Measurements from ENCODE around the gene FHIP1A. TPM values are rescaled to one million over a fixed set of nuclear protein-coding genes. Genes with fewer than 3 reads are reported as not detected.

FHIP1A gene
- total RNA-seq, 4 donors from 2014 or later, result 34.7 to 143 (median 78.3) TPM

DNA sequence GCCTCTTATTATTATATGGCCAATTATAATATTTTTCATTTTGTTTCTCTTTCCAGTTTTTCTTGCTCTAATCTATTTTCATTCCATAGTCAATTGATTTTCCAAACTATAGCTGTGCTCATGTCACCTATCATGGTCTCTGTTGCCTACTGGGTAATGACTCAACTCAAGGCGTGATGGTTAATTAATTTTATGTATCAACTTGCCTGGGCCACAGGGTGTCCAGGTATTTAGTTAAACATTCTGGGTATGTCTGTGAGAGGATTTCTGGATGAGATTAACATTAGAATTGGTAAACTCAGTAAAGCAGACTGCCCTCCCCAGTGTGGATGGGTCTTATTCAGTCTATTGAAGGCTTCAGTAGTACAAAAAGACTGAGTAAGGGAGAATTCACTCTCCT lies 9.9 kb downstream of the FHIP1A start:
- intact Hi-C loops (cut with DNase I; ENCODE audit: low total_unique reads), result no loop called here
- H3K4me3 ChIP-seq, result no peak overlapping the region
- H3K27me3 ChIP-seq, result no peaks in the 10 kb centered on the region
- H3K4me1 ChIP-seq, result peaks cover 68 to 85% of the 10 kb centered on the region in 2 donors
- peak overlapping the region; percentile 48 to 70 (median 56) for H3K27ac ChIP-seq
- H3K9me3 ChIP-seq, result no peaks in the 10 kb centered on the region
- ATAC-seq (no peak), DNase-seq (no peak)
- TF ChIP-seq POLR2A (IDR thresholded peaks at IDR 0.05), result no peak
- TF ChIP-seq, protein P1, sequence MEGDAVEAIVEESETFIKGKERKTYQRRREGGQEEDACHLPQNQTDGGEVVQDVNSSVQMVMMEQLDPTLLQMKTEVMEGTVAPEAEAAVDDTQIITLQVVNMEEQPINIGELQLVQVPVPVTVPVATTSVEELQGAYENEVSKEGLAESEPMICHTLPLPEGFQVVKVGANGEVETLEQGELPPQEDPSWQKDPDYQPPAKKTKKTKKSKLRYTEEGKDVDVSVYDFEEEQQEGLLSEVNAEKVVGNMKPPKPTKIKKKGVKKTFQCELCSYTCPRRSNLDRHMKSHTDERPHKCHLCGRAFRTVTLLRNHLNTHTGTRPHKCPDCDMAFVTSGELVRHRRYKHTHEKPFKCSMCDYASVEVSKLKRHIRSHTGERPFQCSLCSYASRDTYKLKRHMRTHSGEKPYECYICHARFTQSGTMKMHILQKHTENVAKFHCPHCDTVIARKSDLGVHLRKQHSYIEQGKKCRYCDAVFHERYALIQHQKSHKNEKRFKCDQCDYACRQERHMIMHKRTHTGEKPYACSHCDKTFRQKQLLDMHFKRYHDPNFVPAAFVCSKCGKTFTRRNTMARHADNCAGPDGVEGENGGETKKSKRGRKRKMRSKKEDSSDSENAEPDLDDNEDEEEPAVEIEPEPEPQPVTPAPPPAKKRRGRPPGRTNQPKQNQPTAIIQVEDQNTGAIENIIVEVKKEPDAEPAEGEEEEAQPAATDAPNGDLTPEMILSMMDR (IDR thresholded peaks at IDR 0.05 in 4 of 5, conservative IDR thresholded peaks at IDR 0.05 in 1 of 5), result no peak
- H3K36me3 ChIP-seq, result no peaks in the 10 kb centered on the region
- in situ Hi-C loops (cut with MboI; ENCODE audit: low sequenced_read_pairs in 4 of 4), result loop anchor here in 1 of 4 donors (25.0 kb wide), 1 partner anchor 243 kb away; no protein-coding TSS in a partner anchor

DNA sequence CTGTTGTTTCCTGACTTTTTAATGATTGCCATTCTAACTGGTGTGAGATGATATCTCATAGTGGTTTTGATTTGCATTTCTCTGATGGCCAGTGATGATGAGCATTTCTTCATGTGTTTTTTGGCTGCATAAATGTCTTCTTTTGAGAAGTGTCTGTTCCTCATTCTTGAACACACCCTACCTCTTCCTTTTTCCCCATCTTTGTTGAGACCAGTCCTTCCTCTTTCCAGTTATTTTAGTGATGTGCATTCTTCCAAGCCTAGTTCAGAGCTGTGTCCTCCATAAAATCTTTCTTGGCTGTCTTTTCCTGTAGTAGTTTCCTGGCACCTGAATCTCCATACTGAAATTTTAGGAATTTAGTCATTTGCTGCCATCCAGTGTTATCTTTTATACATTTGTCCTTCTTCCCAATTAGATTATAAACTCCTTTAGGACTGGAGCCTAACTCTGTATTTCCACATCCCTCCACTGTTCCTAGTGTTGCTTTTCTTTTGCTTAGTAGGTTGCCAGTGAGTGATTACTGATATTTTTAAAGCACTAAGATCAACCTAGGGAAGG lies 11.4 kb downstream of the FHIP1A start:
- Histone ChIP-seq H3K4me3 (no peak overlapping the region), H3K4me1 (peaks cover 70 to 82% of the 10 kb centered on the region in 2 donors), H3K9me3 (no peaks in the 10 kb centered on the region), H3K27ac (peak overlapping the region; percentile 29 to 89 (median 43)), H3K27me3 (no peaks in the 10 kb centered on the region), H3K36me3 (no peaks in the 10 kb centered on the region)
- ATAC-seq (peak in 1 of 2 donors; percentile 34), DNase-seq (no peak)
- intact Hi-C loops (cut with DNase I; ENCODE audit: low total_unique reads), result no loop called here
- TF ChIP-seq, protein P1 (IDR thresholded peaks at IDR 0.05 in 4 of 5, conservative IDR thresholded peaks at IDR 0.05 in 1 of 5), result no peak
- no peak for TF ChIP-seq POLR2A (IDR thresholded peaks at IDR 0.05)
- in situ Hi-C loops (cut with MboI; ENCODE audit: low sequenced_read_pairs in 4 of 4), result loop anchor here in 2 of 4 donors (10.0 to 25.0 kb wide), 2 partner anchors 114 to 242 kb away; no protein-coding TSS in a partner anchor

DNA sequence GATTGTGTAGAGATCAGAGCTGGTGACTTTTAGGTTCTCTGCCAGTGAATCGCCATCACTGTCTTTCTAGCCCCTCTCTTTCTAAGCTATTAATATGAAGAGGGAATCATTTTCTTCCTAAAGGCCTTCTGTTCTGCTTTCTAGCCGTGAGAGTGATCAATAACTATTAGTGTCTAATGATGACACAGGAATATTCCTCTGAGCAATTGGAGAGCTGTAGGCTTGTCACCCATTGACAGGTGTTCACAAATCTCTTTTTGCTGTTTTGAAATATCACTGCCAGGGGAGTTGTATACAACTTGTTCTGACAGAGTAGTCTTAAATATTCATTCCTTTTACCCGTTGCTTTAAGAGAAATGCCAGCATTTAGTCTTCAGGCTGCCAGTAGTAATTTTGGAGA lies 13.9 kb downstream of the FHIP1A start:
- intact Hi-C loops (cut with DNase I; ENCODE audit: low total_unique reads) (no loop called here), in situ Hi-C loops (cut with MboI; ENCODE audit: low sequenced_read_pairs in 4 of 4) (loop anchor here in 2 of 4 donors (10.0 to 25.0 kb wide), 2 partner anchors 112 to 239 kb away; no protein-coding TSS in a partner anchor)
- Histone ChIP-seq H3K4me1 (peaks cover 71 to 77% of the 10 kb centered on the region in 2 donors), H3K27ac (peak overlapping the region; percentile 83 to 90 (median 89)), H3K36me3 (no peaks in the 10 kb centered on the region), H3K27me3 (no peaks in the 10 kb centered on the region), H3K4me3 (no peak overlapping the region), H3K9me3 (no peaks in the 10 kb centered on the region)
- no peak for ATAC-seq
- no peak for TF ChIP-seq POLR2A (IDR thresholded peaks at IDR 0.05)
- DNase-seq, result no peak

DNA sequence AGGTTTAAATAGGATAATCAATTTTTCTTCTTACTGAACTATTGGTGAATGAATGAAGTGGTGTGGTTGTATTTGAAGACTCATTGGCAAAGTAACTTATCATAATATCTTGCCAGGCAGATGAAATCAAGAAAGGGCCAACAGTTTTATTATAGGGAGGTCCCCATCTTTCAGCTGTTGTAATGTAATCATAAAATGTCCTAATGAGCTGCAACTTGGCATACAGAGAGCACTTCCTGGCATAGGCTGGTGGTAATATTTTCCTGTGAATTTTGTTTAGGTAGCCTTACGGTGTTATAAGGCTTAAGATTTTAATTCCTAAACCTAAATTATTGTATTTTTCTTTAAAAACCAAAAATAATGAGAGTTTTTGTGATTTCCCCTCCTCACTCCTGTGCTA lies 17.5 kb downstream of the FHIP1A start:
- in situ Hi-C loops (cut with MboI; ENCODE audit: low sequenced_read_pairs in 4 of 4), result loop anchor here in 1 of 4 donors (10.0 kb wide), 1 partner anchor 108 kb away; no protein-coding TSS in a partner anchor

DNA sequence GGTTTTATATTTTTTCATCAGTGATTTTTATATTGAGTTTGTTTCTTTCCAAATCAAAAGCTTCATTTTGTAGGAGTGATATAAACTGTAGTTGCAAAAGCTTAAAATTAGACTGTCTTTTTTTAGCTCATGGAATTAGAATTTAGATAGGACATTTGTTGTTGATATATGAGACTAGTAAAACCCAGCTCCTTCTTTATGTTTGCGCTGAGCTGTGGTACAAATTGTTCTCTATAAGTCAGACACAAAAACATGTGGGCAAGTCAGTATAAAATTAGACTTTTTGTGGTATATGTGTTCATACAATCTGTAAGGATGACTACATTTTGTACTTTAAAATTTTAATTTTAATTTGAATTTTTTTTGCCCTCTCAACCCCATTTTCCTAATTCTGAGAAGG lies 18.3 kb downstream of the FHIP1A start:
- ATAC-seq, result peak; percentile 57 to 82
- H3K27me3 ChIP-seq, result no peaks in the 10 kb centered on the region
- TF ChIP-seq, protein P1 (IDR thresholded peaks at IDR 0.05 in 4 of 5, conservative IDR thresholded peaks at IDR 0.05 in 1 of 5), result no peak
- TF ChIP-seq POLR2A (IDR thresholded peaks at IDR 0.05), result no peak
- peaks cover 71 to 77% of the 10 kb centered on the region in 2 donors for H3K4me1 ChIP-seq
- DNase-seq, result no peak
- no peaks in the 10 kb centered on the region for H3K9me3 ChIP-seq
- in situ Hi-C loops (cut with MboI; ENCODE audit: low sequenced_read_pairs in 4 of 4) (loop anchor here in 1 of 4 donors (10.0 kb wide), 1 partner anchor 108 kb away; no protein-coding TSS in a partner anchor), intact Hi-C loops (cut with DNase I; ENCODE audit: low total_unique reads) (no loop called here)
- no peaks in the 10 kb centered on the region for H3K36me3 ChIP-seq
- peak overlapping the region; percentile 83 to 90 (median 89) for H3K27ac ChIP-seq
- H3K4me3 ChIP-seq, result peak overlapping the region in 3 of 4 donors; percentile 12 to 32 (median 23)

More for the DNA sequence above, 17.5 kb downstream of the FHIP1A start:
- no peaks in the 10 kb centered on the region for H3K27me3 ChIP-seq
- peaks cover 72 to 83% of the 10 kb centered on the region in 2 donors for H3K4me1 ChIP-seq
- TF ChIP-seq, protein P1 (IDR thresholded peaks at IDR 0.05 in 4 of 5, conservative IDR thresholded peaks at IDR 0.05 in 1 of 5), result no peak
- no peak for TF ChIP-seq POLR2A (IDR thresholded peaks at IDR 0.05)
- H3K9me3 ChIP-seq, result no peaks in the 10 kb centered on the region
- H3K36me3 ChIP-seq, result no peaks in the 10 kb centered on the region
- no peak for ATAC-seq
- H3K4me3 ChIP-seq, result peak overlapping the region; percentile 2 to 32 (median 18)
- intact Hi-C loops (cut with DNase I; ENCODE audit: low total_unique reads), result no loop called here
- no peak for DNase-seq
- peak overlapping the region; percentile 83 to 90 (median 89) for H3K27ac ChIP-seq

Measured in gastrocnemius medialis (tissue), 4 donors.